Hepatocyte (in vitro differentiated cells): ENCODE measurements around the gene IL10.

Source experiments
- EZH2 ChIP-seq: fragments of 200-600 bp; sonication (generic); IDR thresholded peaks from 2 replicates; pipeline ENCODE4 v1.6.1; 2016; ENCODE audit warnings: antibody characterized with exemption, mild to moderate bottlenecking, borderline replicate concordance
- EZH2phosphoT487 ChIP-seq: fragments of 200-600 bp; sonication (generic); IDR thresholded peaks from one replicate; pipeline ENCODE4 v1.6.1; 2018; ENCODE audit warnings: antibody characterized with exemption, mild to moderate bottlenecking, low read depth, moderate library complexity; ENCODE audit not compliant: unreplicated experiment, severe bottlenecking
- TF ChIP-seq, protein P1 (sequence below): fragments of 200-600 bp; sonication (generic); IDR thresholded peaks from 2 replicates; pipeline ENCODE4 v1.5.1; 2016; ENCODE audit warnings: antibody characterized with exemption, mild to moderate bottlenecking; ENCODE audit not compliant: poor library complexity

GRCh38 chr1:206729507-206729906 lies 42.8 kb downstream of the IL10 start:
- TF ChIP-seq, protein P1, sequence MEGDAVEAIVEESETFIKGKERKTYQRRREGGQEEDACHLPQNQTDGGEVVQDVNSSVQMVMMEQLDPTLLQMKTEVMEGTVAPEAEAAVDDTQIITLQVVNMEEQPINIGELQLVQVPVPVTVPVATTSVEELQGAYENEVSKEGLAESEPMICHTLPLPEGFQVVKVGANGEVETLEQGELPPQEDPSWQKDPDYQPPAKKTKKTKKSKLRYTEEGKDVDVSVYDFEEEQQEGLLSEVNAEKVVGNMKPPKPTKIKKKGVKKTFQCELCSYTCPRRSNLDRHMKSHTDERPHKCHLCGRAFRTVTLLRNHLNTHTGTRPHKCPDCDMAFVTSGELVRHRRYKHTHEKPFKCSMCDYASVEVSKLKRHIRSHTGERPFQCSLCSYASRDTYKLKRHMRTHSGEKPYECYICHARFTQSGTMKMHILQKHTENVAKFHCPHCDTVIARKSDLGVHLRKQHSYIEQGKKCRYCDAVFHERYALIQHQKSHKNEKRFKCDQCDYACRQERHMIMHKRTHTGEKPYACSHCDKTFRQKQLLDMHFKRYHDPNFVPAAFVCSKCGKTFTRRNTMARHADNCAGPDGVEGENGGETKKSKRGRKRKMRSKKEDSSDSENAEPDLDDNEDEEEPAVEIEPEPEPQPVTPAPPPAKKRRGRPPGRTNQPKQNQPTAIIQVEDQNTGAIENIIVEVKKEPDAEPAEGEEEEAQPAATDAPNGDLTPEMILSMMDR = no peak
- TF ChIP-seq EZH2 = no peak
- TF ChIP-seq EZH2phosphoT487 = no peak
